Stimulated activated CD4-positive, alpha-beta T cell treated with anti-CD3 and anti-CD28 coated beads, Interleukin-1b, Interleukin-23, amount 100 ng/mL, for 1 hour (primary cell): Measurements from ENCODE around the gene MAGI2.
"Not testable (repeated sequence)": the region's sequence is repeated elsewhere in the genome, so short reads cannot be mapped to it uniquely, and the experiment has no call there.

Experiments
- DNase-seq, 2 donors: peaks; one replicate each; pipeline ENCODE4 v3.0.0-alpha.2; 2020; ENCODE audit warnings: low read depth in 2 of 2

Gene MAGI2

GRCh38 chr7:78002715-78003114 is 1450.8 kb downstream of the MAGI2 start:
- DNase-seq: no peak

- DNase-seq: no peak
These were observed 1451.4 kb downstream of the MAGI2 start for GRCh38 chr7:78002021-78002420.

GRCh38 chr7:77999168-77999567 is 1454.3 kb downstream of the MAGI2 start:
- DNase-seq: not testable (repeated sequence)

GRCh38 chr7:77995717-77996116 is 1457.8 kb downstream of the MAGI2 start:
- DNase-seq: no peak

- no peak for DNase-seq
These were observed 1459.6 kb downstream of the MAGI2 start for GRCh38 chr7:77993838-77994237.

- DNase-seq: no peak
These were observed 1461.8 kb downstream of the MAGI2 start for GRCh38 chr7:77991656-77992055.

GRCh38 chr7:77989981-77990566 is 1463.4 kb downstream of the MAGI2 start:
- DNase-seq: no peak

- no peak for DNase-seq
These were observed 1467.5 kb downstream of the MAGI2 start for GRCh38 chr7:77985974-77986339.

GRCh38 chr7:77985232-77985973 is 1468.1 kb downstream of the MAGI2 start:
- DNase-seq: no peak

GRCh38 chr7:77983973-77984372 is 1469.5 kb downstream of the MAGI2 start:
- no peak for DNase-seq

GRCh38 chr7:77982926-77983550 is 1470.4 kb downstream of the MAGI2 start:
- DNase-seq: no peak

- no peak for DNase-seq
These were observed 1473.3 kb downstream of the MAGI2 start for GRCh38 chr7:77980087-77980713.

- DNase-seq: no peak
These were observed 1474.2 kb downstream of the MAGI2 start for GRCh38 chr7:77979219-77979618.

- no peak for DNase-seq
These were observed 1477.6 kb downstream of the MAGI2 start for GRCh38 chr7:77975672-77976480.

GRCh38 chr7:77971726-77972125 is 1481.7 kb downstream of the MAGI2 start:
- no peak for DNase-seq

- no peak for DNase-seq
These were observed 1486.0 kb downstream of the MAGI2 start for GRCh38 chr7:77967429-77967828.
